Measurements from ENCODE around the gene TNMD.

TNMD gene

DNA sequence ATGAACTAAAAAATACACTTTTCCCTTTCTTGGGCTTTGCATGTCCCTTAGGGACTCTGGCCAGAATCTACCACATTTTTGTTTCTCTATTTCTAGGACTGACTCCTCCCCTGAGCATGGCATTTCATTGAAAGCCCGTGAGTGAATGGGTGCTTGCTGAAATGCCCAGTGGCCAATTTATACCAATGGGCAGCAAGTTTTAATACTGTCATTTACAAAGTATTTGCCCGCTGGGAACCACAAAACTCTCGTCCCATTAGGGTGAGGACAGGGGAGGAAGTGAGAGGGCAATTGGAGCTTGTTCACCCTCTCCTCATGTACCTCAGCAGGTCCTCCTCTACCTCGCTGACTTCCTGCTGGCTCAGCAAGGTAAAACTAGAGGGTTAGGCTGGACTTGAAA is 60.4 kb downstream of the TNMD start:
- no peak for DNase-seq

DNA sequence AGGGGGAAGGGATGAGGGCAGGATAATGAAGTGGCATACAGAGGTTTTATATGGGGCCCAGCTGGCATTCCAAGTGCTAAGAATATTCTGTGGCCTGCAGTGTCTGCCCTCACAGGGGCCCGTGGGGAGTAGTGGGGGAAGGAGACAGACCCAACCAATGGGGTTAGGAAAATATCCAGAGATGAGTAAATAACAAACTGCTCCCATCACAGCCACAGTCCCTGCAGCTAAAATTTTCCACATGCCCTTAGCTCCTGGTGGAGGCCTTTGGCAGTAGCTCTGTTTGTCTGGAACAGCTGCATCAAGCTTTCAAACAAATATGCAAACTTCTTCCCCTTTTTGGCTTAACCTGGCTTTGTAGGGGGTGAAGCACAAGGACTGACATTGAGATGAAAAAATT is 62.4 kb downstream of the TNMD start:
- DNase-seq: no peak

DNA sequence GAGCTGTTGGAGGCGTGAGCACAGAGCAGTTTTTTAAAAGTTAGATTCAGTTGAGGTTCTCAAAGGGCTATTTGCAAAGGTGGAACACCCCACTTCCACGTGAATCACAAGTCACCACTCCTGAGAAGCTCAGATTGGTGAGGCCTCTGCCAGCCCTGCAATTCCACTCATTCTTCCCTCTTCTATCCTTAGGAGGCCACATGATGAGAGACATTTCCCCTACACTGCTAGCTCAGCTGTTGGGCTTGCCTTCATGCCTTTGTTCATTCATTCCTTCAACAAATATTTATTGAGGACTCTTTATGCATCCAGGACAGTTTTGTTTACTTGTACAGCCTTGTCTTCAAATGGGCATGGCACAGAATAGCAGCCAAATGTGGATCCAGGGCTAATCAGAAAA is 63.0 kb downstream of the TNMD start:
- DNase-seq: no peak

DNA sequence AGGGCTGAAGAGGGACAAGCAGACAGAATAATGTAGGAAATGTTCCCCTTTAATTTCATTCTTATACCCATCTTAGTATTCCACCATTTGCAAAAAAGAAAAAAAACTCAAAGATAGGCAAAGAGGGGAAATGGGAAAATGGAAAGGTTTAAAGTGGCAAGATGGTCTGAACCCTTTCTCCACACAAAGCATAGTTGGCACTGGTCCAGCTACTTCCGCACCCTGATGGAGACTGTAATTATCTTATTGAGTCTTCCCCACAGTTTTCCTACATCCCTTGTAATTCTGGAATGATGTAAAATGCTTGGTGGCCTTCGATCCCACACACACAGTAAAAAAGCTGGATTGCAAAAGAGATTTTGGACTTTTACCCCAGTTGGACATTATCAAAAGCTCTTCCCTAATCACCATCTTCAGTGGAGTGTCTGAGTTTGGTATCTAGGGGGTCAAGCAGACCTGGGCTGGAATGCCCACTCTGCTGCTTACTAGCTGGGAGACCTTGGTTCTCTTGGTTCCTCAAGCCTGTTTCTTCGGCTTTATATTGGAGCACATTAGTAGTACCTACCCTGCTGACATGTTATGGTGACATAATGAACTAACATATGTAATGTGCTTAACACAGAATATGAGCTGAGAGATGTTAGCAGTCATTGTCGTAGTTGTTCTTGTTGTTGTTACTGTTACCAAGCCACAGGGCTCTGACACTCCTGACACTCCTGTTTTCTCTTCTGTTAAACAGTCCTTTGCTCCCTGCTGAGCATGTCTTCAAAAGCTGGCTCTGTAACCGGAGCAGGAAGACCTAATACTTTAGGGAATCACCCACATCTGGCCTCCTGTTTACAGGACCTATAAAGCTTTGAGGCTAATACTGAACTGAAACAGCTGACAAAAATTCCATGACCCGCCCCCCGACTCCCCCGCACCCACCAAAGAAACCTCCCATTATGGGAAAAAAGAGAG is 64.0 kb downstream of the TNMD start:
- no peak for DNase-seq
